K562 (cell line): ENCODE measurements around the gene COX7A1. TPM values are rescaled to one million over a fixed set of nuclear protein-coding genes. Genes with fewer than 3 reads are reported as not detected.

Experiments
- ARID3A ChIP-seq: IDR thresholded peaks from 2 replicates; pipeline ENCODE4 v1.6.1; 2012; ENCODE audit warnings: low read depth, low read length, improper control_type of control experiment, borderline replicate concordance
- BRD9 ChIP-seq: fragments of 450-650 bp; IDR thresholded peaks from 2 replicates; pipeline ENCODE4 v1.6.1; 2018; ENCODE audit warnings: low read depth; ENCODE audit not compliant: partially characterized antibody
- ELF2 ChIP-seq: fragments of 250-450 bp; sonication (Bioruptor Pico); IDR thresholded peaks from 2 replicates; pipeline ENCODE4 v1.5.0; 2021; ENCODE audit warnings: mild to moderate bottlenecking
- ELK3 ChIP-seq: fragments of 450-650 bp; formaldehyde crosslinking; IDR thresholded peaks from 2 replicates; pipeline ENCODE4 v1.4.0; 2020; ENCODE audit warnings: mild to moderate bottlenecking
- FUS ChIP-seq: fragments of 200-400 bp; formaldehyde crosslinking; optimal IDR thresholded peaks from 2 replicates; pipeline ENCODE3; 2017; ENCODE audit warnings: low read depth, low read length
- MAFK ChIP-seq: IDR thresholded peaks from 2 replicates; pipeline ENCODE4 v1.6.1; 2011; ENCODE audit warnings: low read length, improper control_type of control experiment
- MAZ ChIP-seq, 2 experiments: fragments of 450-650 bp in 1 of 2; sonication (generic) in 1 of 2; formaldehyde crosslinking; IDR thresholded peaks in 1 of 2; conservative IDR thresholded peaks in 1 of 2; 2 replicates each; pipeline versions ENCODE4 v1.4.0 to v1.5.0; 2020; ENCODE audit warnings: mild to moderate bottlenecking in 1 of 2, missing genetic modification reagents in 1 of 2
- MCM2 ChIP-seq: fragments of 450-650 bp; IDR thresholded peaks from 2 replicates; pipeline ENCODE4 v1.6.1; 2017; ENCODE audit warnings: low read depth, mild to moderate bottlenecking
- MYNN ChIP-seq, 2 experiments: sonication (generic); formaldehyde crosslinking in 1 of 2; IDR thresholded peaks; 2 replicates each; pipeline versions ENCODE4 v1.5.0 to v1.6.1; 2016 to 2020; ENCODE audit warnings: antibody characterized with exemption in 1 of 2, missing genetic modification reagents in 1 of 2
- NFE2L1 ChIP-seq: fragments of 450-650 bp; IDR thresholded peaks from 2 replicates; pipeline ENCODE4 v1.6.1; 2016; ENCODE audit warnings: missing genetic modification characterization, low read depth, mild to moderate bottlenecking, missing compliant biosample characterization, moderate library complexity, borderline replicate concordance
- NFRKB ChIP-seq: fragments of 450-650 bp; IDR thresholded peaks from 2 replicates; pipeline ENCODE4 v1.6.1; 2016; ENCODE audit warnings: low read depth
- POLR2G ChIP-seq: fragments of 200-400 bp; formaldehyde crosslinking; IDR thresholded peaks from 2 replicates; pipeline ENCODE4 v1.6.1; 2017; ENCODE audit warnings: low read depth, mild to moderate bottlenecking, antibody characterized with exemption, low read length, moderate library complexity
- PPARD ChIP-seq: fragments of 250-450 bp; sonication (Bioruptor Pico); IDR thresholded peaks from 2 replicates; pipeline ENCODE4 v1.8.0; 2022; ENCODE audit warnings: inconsistent platforms, mild to moderate bottlenecking, moderate library complexity
- SLC30A9 ChIP-seq: fragments of 250-450 bp; sonication (Bioruptor Pico); IDR thresholded peaks from 2 replicates; pipeline ENCODE4 v1.8.0; 2022; ENCODE audit warnings: mild to moderate bottlenecking, moderate library complexity
- SMARCC2 ChIP-seq: fragments of 450-650 bp; IDR thresholded peaks from 2 replicates; pipeline ENCODE4 v1.6.1; 2017; ENCODE audit warnings: antibody characterized with exemption, moderate library complexity, mild to moderate bottlenecking, low read depth
- TAF1 ChIP-seq: IDR thresholded peaks from 2 replicates; pipeline ENCODE4 v1.6.1; 2011; ENCODE audit warnings: mild to moderate bottlenecking, low read length, moderate library complexity; ENCODE audit not compliant: insufficient read depth, control insufficient read depth, severe bottlenecking; ENCODE audit errors: extremely low read depth
- TCF7L2 ChIP-seq: fragments of 150-350 bp; IDR thresholded peaks from 2 replicates; pipeline ENCODE4 v1.6.1; 2016; ENCODE audit warnings: low read depth, mild to moderate bottlenecking, low read length, moderate library complexity
- TGIF2 ChIP-seq: sonication (generic); formaldehyde crosslinking; IDR thresholded peaks from 2 replicates; pipeline ENCODE4 v1.8.1; 2022; ENCODE audit warnings: mild to moderate bottlenecking, missing genetic modification reagents, moderate library complexity
- THAP7 ChIP-seq: fragments of 250-450 bp; sonication (Bioruptor Pico); IDR thresholded peaks from 2 replicates; pipeline ENCODE4 v1.5.0; 2021
- ZNF197 ChIP-seq: fragments of 200-800 bp; sonication (Bioruptor generic); IDR thresholded peaks from 2 replicates; pipeline ENCODE4 v1.6.1; 2016; ENCODE audit warnings: low read depth, missing genetic modification characterization, missing compliant biosample characterization
- ZNF224 ChIP-seq: sonication (generic); formaldehyde crosslinking; IDR thresholded peaks from 2 replicates; pipeline ENCODE4 v1.8.0; 2022; ENCODE audit warnings: mild to moderate bottlenecking, missing genetic modification reagents
- ZNF24 ChIP-seq: fragments of 450-650 bp; IDR thresholded peaks from 2 replicates; pipeline ENCODE4 v1.6.1; 2016
- ZNF354B ChIP-seq: fragments of 250-450 bp; sonication (Bioruptor Pico); IDR thresholded peaks from 2 replicates; pipeline ENCODE4 v1.4.0; 2020
- ZNF830 ChIP-seq: fragments of 250-450 bp; sonication (Bioruptor Pico); IDR thresholded peaks from 2 replicates; pipeline ENCODE4 v1.5.0; 2021; ENCODE audit warnings: mild to moderate bottlenecking
- polyA plus RNA-seq, 8 experiments: library from polyadenylated mRNA; depleted of rRNA in 4 of 8; stranded (reverse) in 5 of 8; unstranded in 3 of 8; fragments of >200 nt; fragmentation: Nextera tagmentation in 2 of 8; fragmentation: Illumina TruSeq in 1 of 8; extraction: Ambion mirVana in 2 of 8; extraction: Trizol in 1 of 8; gene quantifications; 2 replicates each; pipeline versions ENCODE4 v1.2.1 to v1.2.3, GENCODE V29; 2011 to 2014; ENCODE audit warnings: inconsistent platforms in 1 of 8, missing spikeins in 1 of 8
- total RNA-seq, 7 experiments: library from RNA; depleted of rRNA in 6 of 7; stranded (reverse); fragments of >200 nt in 6 of 7; fragmentation: Illumina TruSeq in 2 of 7; extraction: Trizol in 2 of 7; gene quantifications; 2 replicates each; pipeline versions ENCODE4 v1.2.1 to v1.2.3, GENCODE V29; 2011 to 2021; ENCODE audit warnings: low replicate concordance in 1 of 7
- TF ChIP-seq, protein P1 (sequence below): sonication (generic); formaldehyde crosslinking; IDR thresholded peaks from 2 replicates; pipeline ENCODE4 v1.8.0; 2022; ENCODE audit warnings: missing genetic modification reagents, mild to moderate bottlenecking, moderate library complexity, borderline replicate concordance

COX7A1 gene
- total and polyA plus RNA-seq, 9 of the 15 experiments (the other 6 are each of a cell fraction or from before 2014, with no cell fraction given) = 0.08 TPM; not detected in 8

DNA sequence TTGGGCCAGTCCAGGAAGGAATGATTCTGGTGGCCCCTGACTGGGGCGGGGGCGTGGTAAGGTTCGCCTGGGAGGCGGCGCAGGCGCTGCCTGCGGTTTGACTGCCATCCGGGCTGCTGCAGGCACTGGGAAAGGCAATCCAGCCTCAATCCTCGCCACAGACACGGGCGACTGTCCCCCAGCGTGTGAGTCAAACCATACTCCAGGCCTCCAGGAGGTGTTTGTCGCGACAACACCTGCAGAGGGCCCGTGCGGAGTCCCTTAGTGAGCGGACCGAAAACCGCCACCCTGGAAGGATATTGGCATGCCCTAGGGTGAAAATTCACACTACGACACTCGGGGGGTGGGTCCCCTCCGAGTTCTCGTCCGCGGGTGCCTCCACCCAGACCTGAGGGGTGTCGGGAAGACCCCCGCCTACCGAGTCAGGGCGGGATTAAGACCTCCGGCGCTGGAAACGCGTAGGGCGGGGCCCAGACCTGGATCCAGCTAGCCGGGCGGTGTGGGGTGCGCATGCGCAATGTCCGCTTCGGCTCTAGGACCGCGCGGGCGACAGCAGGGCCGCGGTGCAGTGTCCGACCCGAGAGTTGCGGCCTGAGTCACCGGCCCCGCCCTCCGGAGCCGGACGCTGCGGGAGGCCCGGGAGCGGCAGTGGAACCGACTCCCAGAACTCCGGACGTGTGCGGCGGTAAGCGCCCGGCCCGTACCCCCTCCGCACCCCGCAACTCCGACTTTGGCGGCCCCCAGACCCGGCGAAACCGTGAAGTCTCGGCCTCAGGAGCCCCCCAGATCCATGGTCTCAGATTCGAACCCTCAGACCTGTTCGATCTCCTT is 12.6 kb downstream of the COX7A1 start, which contains the start of gene CAPNS1 (continued):
- TF ChIP-seq ZNF197 = no peak
- TF ChIP-seq THAP7 (CRISPR knock-in tag) = no peak
- no peak for TF ChIP-seq NFE2L1 (tag)
- TF ChIP-seq MYNN (IDR thresholded peaks at IDR 0.05) = no peak
- TF ChIP-seq MYNN (CRISPR knock-in tag; IDR thresholded peaks at IDR 0.05) = no peak
- peak; percentile 97 to 98 for TF ChIP-seq MAZ (CRISPR knock-in tag; conservative IDR thresholded peaks at IDR 0.05 in 1 of 2, IDR thresholded peaks at IDR 0.05 in 1 of 2)
- TF ChIP-seq ZNF830 = no peak; the same call in 1 of the 2 replicates
- no peak for TF ChIP-seq ARID3A
- TF ChIP-seq ZNF354B = no peak
- TF ChIP-seq SLC30A9 (CRISPR knock-in tag) = no peak
- TF ChIP-seq MCM2 = no peak
- no peak for TF ChIP-seq SMARCC2
- no peak for TF ChIP-seq BRD9
- no peak; the same call in 1 of the 2 replicates for TF ChIP-seq MAFK
- peak; percentile 60; the same call in 1 of the 2 replicates for TF ChIP-seq ZNF224 (CRISPR knock-in tag)
- TF ChIP-seq FUS = peak; percentile 32
- peak; percentile 90 for TF ChIP-seq POLR2G
- no peak for TF ChIP-seq TCF7L2
- TF ChIP-seq NFRKB = no peak
- TF ChIP-seq TGIF2 (CRISPR knock-in tag) = no peak
- peak; percentile 83 for TF ChIP-seq TAF1
- TF ChIP-seq ZNF24 = peak; percentile 88
- no peak for TF ChIP-seq ELK3 (CRISPR knock-in tag)
- TF ChIP-seq ELF2 (CRISPR knock-in tag) = peak; percentile 59; the same call in 1 of the 2 replicates
- TF ChIP-seq, protein P1, sequence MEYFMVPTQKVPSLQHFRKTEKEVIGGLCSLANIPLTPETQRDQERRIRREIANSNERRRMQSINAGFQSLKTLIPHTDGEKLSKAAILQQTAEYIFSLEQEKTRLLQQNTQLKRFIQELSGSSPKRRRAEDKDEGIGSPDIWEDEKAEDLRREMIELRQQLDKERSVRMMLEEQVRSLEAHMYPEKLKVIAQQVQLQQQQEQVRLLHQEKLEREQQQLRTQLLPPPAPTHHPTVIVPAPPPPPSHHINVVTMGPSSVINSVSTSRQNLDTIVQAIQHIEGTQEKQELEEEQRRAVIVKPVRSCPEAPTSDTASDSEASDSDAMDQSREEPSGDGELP = peak; percentile 80
- TF ChIP-seq PPARD (CRISPR knock-in tag) = no peak
